HepG2 (cell line): ENCODE data around the gene MALT1. TPM values are rescaled to one million over a fixed set of nuclear protein-coding genes. Genes with fewer than 3 reads are reported as not detected.

ENCODE experiments used
- ATF1 ChIP-seq: IDR thresholded peaks from 2 replicates; pipeline ENCODE4 v1.6.1; 2016; ENCODE audit warnings: mild to moderate bottlenecking, control low read depth
- BHLHE40 ChIP-seq: IDR thresholded peaks from 2 replicates; pipeline ENCODE4 v1.6.1; 2011; ENCODE audit warnings: low read length, improper control_type of control experiment
- BORCS8-MEF2B ChIP-seq: sonication (generic); formaldehyde crosslinking; IDR thresholded peaks from 2 replicates; pipeline ENCODE4 v1.8.0; 2022; ENCODE audit warnings: mild to moderate bottlenecking, missing genetic modification reagents
- CHD2 ChIP-seq: IDR thresholded peaks from 2 replicates; pipeline ENCODE4 v1.6.1; 2011; ENCODE audit warnings: low read depth, low read length, improper control_type of control experiment
- FOXK2 ChIP-seq: fragments of 450-650 bp; IDR thresholded peaks from 2 replicates; pipeline ENCODE4 v1.6.1; 2016
- IKZF1 ChIP-seq: fragments of 450-650 bp; IDR thresholded peaks from 2 replicates; pipeline ENCODE4 v1.7.1; 2016
- SPEN ChIP-seq: sonication (generic); formaldehyde crosslinking; IDR thresholded peaks from 2 replicates; pipeline ENCODE4 v1.5.1; 2020; ENCODE audit warnings: low read depth, mild to moderate bottlenecking, missing genetic modification reagents
- ZNF709 ChIP-seq: sonication (generic); formaldehyde crosslinking; IDR thresholded peaks from 2 replicates; pipeline ENCODE4 v1.5.0; 2020; ENCODE audit warnings: mild to moderate bottlenecking, missing genetic modification reagents
- ZNF713 ChIP-seq: sonication (generic); formaldehyde crosslinking; IDR thresholded peaks from 2 replicates; pipeline ENCODE4 v1.4.0; 2020; ENCODE audit warnings: mild to moderate bottlenecking, missing genetic modification reagents
- ZNF792 ChIP-seq: IDR thresholded peaks from 2 replicates; pipeline ENCODE4 v1.6.1; 2016
- polyA plus RNA-seq, 8 experiments: library from polyadenylated mRNA; depleted of rRNA in 3 of 8; stranded (reverse) in 7 of 8; unstranded in 1 of 8; fragments of >200 nt; fragmentation: Illumina TruSeq in 4 of 8; extraction: Trizol in 4 of 8; gene quantifications; 2 replicates each; pipeline versions ENCODE4 v1.2.1 to v1.2.3, GENCODE V29; 2011 to 2016; ENCODE audit warnings: low read depth in 4 of 8, missing spikeins in 1 of 8, mixed read lengths in 1 of 8; ENCODE audit not compliant: insufficient read depth in 1 of 8
- total RNA-seq, 5 experiments: library from RNA; depleted of rRNA; stranded (reverse); fragments of >200 nt; fragmentation: Illumina TruSeq; extraction: Trizol; gene quantifications; 2 replicates each; pipeline ENCODE4 v1.2.3, GENCODE V29; 2016; ENCODE audit warnings: low read depth in 1 of 5
- TF ChIP-seq, protein P1 (sequence below): sonication (generic); formaldehyde crosslinking; conservative IDR thresholded peaks from 2 replicates; pipeline ENCODE4 v1.4.0; 2020; ENCODE audit warnings: missing genetic modification reagents
- TF ChIP-seq, protein P2 (sequence below), 2 experiments: fragments of 450-650 bp in 1 of 2; sonication (generic) in 1 of 2; formaldehyde crosslinking in 1 of 2; IDR thresholded peaks; 2 replicates each; pipeline versions ENCODE4 v1.6.1 to v1.8.0; 2016 to 2022; ENCODE audit warnings: antibody characterized with exemption in 1 of 2, mild to moderate bottlenecking in 1 of 2, missing genetic modification reagents in 1 of 2
- TF ChIP-seq, protein P3 (sequence below): sonication (generic); formaldehyde crosslinking; IDR thresholded peaks from 2 replicates; pipeline ENCODE4 v1.4.0; 2020; ENCODE audit warnings: missing genetic modification reagents, mild to moderate bottlenecking, borderline replicate concordance
- TF ChIP-seq, protein P4 (sequence below): sonication (generic); formaldehyde crosslinking; IDR thresholded peaks from 2 replicates; pipeline ENCODE4 v1.4.0; 2020; ENCODE audit warnings: mild to moderate bottlenecking, low read depth, missing genetic modification reagents
- TF ChIP-seq, protein P5 (sequence below): IDR thresholded peaks from 2 replicates; pipeline ENCODE4 v1.6.1; 2012; ENCODE audit warnings: inconsistent platforms
- TF ChIP-seq, protein P6 (sequence below): sonication (generic); formaldehyde crosslinking; IDR thresholded peaks from 2 replicates; pipeline ENCODE4 v1.8.1; 2023; ENCODE audit warnings: mild to moderate bottlenecking, missing genetic modification reagents

Gene MALT1
- total and polyA plus RNA-seq, 2 of the 13 experiments (the other 11 are each of a cell fraction or from before 2014, with no cell fraction given) = 43.9 to 89.0 TPM

DNA sequence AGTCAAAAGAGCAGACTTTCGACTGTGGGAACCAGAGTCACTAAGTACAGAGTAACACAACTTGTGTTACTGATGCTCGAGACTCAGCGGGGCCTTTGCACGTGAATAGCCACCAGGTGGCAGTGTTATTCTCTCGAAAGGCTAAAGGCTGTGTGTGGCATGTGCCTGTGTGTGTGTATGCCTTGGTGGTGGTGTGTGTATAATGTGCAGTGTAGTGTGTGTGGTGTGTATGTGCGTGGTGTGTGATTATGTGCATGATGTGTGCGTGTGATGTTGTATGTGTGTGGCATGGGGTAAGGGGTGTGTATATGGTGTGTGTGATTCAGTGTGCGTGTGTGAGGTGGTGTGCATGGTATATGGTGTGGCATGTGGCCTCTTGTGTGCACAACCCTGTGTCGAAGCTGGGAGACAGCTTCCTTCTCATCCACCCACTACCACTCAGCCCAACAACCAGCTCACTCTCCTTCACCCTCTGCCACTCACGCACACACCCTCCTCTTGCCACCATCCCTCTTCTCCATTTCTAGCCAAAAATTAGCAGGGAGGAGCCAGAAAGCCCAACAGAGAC, 110.4 kb downstream of the MALT1 start (continued):
- TF ChIP-seq CHD2 = no peak
- TF ChIP-seq, protein P1, sequence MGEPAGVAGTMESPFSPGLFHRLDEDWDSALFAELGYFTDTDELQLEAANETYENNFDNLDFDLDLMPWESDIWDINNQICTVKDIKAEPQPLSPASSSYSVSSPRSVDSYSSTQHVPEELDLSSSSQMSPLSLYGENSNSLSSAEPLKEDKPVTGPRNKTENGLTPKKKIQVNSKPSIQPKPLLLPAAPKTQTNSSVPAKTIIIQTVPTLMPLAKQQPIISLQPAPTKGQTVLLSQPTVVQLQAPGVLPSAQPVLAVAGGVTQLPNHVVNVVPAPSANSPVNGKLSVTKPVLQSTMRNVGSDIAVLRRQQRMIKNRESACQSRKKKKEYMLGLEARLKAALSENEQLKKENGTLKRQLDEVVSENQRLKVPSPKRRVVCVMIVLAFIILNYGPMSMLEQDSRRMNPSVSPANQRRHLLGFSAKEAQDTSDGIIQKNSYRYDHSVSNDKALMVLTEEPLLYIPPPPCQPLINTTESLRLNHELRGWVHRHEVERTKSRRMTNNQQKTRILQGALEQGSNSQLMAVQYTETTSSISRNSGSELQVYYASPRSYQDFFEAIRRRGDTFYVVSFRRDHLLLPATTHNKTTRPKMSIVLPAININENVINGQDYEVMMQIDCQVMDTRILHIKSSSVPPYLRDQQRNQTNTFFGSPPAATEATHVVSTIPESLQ (CRISPR knock-in tag) = no peak
- peak; percentile 44; the same call in 1 of the 2 replicates for TF ChIP-seq BHLHE40
- TF ChIP-seq FOXK2 = no peak
- 0 out of 2 replicates have a peak, but pooled peaks have one; percentile 15 for TF ChIP-seq SPEN (CRISPR knock-in tag)
- TF ChIP-seq, protein P2, sequence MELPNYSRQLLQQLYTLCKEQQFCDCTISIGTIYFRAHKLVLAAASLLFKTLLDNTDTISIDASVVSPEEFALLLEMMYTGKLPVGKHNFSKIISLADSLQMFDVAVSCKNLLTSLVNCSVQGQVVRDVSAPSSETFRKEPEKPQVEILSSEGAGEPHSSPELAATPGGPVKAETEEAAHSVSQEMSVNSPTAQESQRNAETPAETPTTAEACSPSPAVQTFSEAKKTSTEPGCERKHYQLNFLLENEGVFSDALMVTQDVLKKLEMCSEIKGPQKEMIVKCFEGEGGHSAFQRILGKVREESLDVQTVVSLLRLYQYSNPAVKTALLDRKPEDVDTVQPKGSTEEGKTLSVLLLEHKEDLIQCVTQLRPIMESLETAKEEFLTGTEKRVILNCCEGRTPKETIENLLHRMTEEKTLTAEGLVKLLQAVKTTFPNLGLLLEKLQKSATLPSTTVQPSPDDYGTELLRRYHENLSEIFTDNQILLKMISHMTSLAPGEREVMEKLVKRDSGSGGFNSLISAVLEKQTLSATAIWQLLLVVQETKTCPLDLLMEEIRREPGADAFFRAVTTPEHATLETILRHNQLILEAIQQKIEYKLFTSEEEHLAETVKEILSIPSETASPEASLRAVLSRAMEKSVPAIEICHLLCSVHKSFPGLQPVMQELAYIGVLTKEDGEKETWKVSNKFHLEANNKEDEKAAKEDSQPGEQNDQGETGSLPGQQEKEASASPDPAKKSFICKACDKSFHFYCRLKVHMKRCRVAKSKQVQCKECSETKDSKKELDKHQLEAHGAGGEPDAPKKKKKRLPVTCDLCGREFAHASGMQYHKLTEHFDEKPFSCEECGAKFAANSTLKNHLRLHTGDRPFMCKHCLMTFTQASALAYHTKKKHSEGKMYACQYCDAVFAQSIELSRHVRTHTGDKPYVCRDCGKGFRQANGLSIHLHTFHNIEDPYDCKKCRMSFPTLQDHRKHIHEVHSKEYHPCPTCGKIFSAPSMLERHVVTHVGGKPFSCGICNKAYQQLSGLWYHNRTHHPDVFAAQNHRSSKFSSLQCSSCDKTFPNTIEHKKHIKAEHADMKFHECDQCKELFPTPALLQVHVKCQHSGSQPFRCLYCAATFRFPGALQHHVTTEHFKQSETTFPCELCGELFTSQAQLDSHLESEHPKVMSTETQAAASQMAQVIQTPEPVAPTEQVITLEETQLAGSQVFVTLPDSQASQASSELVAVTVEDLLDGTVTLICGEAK (IDR thresholded peaks at IDR 0.05) = 0 out of 2 replicates have a peak, but pooled peaks have one; percentile 17
- TF ChIP-seq, protein P2 (CRISPR knock-in tag; IDR thresholded peaks at IDR 0.05) = no peak
- 0 out of 2 replicates have a peak, but pooled peaks have one; percentile 31 for TF ChIP-seq BORCS8-MEF2B
- TF ChIP-seq, protein P3, sequence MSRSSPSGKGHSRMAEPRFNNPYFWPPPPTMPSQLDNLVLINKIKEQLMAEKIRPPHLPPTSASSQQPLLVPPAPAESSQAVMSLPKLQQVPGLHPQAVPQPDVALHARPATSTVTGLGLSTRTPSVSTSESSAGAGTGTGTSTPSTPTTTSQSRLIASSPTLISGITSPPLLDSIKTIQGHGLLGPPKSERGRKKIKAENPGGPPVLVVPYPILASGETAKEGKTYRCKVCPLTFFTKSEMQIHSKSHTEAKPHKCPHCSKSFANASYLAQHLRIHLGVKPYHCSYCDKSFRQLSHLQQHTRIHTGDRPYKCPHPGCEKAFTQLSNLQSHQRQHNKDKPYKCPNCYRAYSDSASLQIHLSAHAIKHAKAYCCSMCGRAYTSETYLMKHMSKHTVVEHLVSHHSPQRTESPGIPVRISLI (CRISPR knock-in tag) = no peak
- TF ChIP-seq, protein P4, sequence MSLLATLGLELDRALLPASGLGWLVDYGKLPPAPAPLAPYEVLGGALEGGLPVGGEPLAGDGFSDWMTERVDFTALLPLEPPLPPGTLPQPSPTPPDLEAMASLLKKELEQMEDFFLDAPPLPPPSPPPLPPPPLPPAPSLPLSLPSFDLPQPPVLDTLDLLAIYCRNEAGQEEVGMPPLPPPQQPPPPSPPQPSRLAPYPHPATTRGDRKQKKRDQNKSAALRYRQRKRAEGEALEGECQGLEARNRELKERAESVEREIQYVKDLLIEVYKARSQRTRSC (CRISPR knock-in tag) = 0 out of 2 replicates have a peak, but pooled peaks have one; percentile 27
- no peak for TF ChIP-seq ZNF713 (CRISPR knock-in tag)
- no peak for TF ChIP-seq ZNF709 (CRISPR knock-in tag)
- TF ChIP-seq, protein P5, sequence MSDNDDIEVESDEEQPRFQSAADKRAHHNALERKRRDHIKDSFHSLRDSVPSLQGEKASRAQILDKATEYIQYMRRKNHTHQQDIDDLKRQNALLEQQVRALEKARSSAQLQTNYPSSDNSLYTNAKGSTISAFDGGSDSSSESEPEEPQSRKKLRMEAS = peak; percentile 21; the same call in 1 of the 2 replicates
- no peak for TF ChIP-seq ZNF792 (CRISPR knock-in tag)
- TF ChIP-seq, protein P6, sequence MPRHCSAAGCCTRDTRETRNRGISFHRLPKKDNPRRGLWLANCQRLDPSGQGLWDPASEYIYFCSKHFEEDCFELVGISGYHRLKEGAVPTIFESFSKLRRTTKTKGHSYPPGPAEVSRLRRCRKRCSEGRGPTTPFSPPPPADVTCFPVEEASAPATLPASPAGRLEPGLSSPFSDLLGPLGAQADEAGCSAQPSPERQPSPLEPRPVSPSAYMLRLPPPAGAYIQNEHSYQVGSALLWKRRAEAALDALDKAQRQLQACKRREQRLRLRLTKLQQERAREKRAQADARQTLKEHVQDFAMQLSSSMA (CRISPR knock-in tag) = no peak
- 0 out of 2 replicates have a peak, but pooled peaks have one; percentile 12 for TF ChIP-seq IKZF1
- TF ChIP-seq ATF1 = no peak
